RWPE1 (cell line): ENCODE results near the gene ATL2.

Source experiments
- CTCF ChIA-PET: fragments of 350-600 bp; sonication (Branson Sonifier 250); formaldehyde crosslinking; extraction: SDS; loops from one replicate; lab custom pipeline; 2021; lab: Yijun Ruan, JAX
- POLR2A ChIA-PET: fragments of 400-600 bp; formaldehyde crosslinking; extraction: SDS; loops from one replicate; lab custom pipeline; 2020; ENCODE audit warnings: antibody characterized with exemption; ENCODE audit not compliant: low non-redundant PET; lab: Yijun Ruan, JAX
- DNase-seq: peaks from one replicate; pipeline ENCODE4 v3.0.0; 2012; ENCODE audit warnings: low spot score
- H3K27ac ChIP-seq: fragments of 450-650 bp; 2 replicates; pipeline ENCODE4 v1.5.1; 2017
- CTCF ChIP-seq: fragments of 450-650 bp; conservative IDR thresholded peaks from 2 replicates; pipeline ENCODE4 v1.5.1; 2017; ENCODE audit warnings: low read depth, mild to moderate bottlenecking

The ATL2 gene

DNA sequence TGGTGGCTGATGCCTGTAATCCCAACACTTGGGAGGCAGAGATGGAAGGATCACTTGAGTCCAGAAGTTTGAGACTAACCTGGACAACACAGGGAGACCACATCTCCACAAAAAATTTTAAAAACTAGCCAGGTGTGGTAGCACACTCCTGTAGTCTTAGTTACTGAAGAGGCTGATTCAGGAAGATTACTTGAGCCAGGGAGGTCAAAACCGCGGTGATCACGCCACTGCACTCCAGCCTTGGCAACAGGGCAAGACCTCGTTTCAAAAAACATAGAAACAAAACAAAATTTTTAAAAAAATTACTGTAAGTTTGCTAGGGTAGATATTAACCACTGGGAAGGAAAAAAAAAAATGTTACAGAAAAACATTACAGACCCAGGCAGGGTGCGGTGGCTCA lies 5.8 kb downstream of the ATL2 start:
- TF ChIP-seq CTCF = no peak
- CTCF ChIA-PET = interaction anchor here (0.6 kb wide), 1 partner anchor 232 kb away, joined by 3 read pairs; the partner anchor contains the start of gene HNRNPLL
- DNase-seq = no peak
- no peak overlapping the region for H3K27ac ChIP-seq
- POLR2A ChIA-PET = no interaction called here

GRCh38 chr2:38370664-38371063 lies 6.4 kb downstream of the ATL2 start:
- H3K27ac ChIP-seq = no peak overlapping the region
- ChIA-PET CTCF (interaction anchor here (0.6 kb wide), 4 partner anchors 67 to 626 kb away, joined by 3 to 12 read pairs (median 4); partner anchors contain the start of gene HNRNPLL), POLR2A (no interaction called here)
- no peak for TF ChIP-seq CTCF
- no peak for DNase-seq

DNA sequence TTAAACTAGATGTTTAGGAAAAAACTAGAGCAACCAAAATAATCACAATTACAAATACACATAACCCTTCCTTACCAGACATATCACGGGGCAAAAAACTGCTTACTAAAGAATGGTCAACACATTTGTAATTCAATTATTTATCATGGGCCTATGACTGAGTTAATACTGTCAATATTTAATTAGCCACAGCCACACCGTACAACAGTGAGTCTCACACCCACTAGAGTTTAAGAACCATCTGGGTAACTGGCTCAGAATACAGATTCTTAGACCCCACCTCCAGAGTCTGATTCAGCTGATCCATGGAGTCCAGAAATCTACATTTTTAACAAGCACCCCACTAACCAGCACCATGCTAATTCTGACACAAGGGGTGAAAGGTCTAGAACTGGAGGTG lies 14.8 kb downstream of the ATL2 start:
- ChIA-PET POLR2A (no interaction called here), CTCF (interaction anchor here (1.0 to 1.4 kb wide), 2 partner anchors 14 to 110 kb away, joined by 3 read pairs; no protein-coding TSS in a partner anchor)
- H3K27ac ChIP-seq = no peak overlapping the region
- DNase-seq = no peak
- no peak for TF ChIP-seq CTCF

DNA sequence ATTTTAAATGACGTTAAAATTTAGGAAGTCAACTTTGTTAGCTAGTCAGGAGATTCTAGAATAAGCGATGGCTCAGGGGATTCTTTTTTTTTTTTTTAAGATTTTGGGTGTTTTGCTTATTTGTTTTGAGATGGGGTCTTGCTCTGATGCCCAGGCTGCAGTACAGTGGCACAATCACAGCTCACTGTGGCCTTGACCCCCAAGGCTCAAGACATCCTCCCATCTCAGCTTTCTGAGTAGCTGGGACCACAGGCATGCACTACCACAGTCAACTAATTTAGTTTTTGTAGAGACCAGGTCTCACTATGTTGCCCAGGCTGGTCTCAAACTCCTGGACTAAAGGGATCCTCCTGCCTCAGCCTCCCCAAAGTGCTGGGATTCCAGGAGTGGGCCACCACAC lies 16.9 kb downstream of the ATL2 start:
- CTCF ChIA-PET = interaction anchor here (0.6 to 1.2 kb wide), 2 partner anchors 148 to 1409 kb away, joined by 3 to 5 read pairs; no protein-coding TSS in a partner anchor
- POLR2A ChIA-PET = no interaction called here
- H3K27ac ChIP-seq = no peak overlapping the region
- TF ChIP-seq CTCF = no peak
- no peak for DNase-seq

- CTCF ChIA-PET = interaction anchor here (1.2 kb wide), 1 partner anchor 155 kb away, joined by 3 read pairs; no protein-coding TSS in a partner anchor
- H3K27ac ChIP-seq = no peak overlapping the region
- no peak for DNase-seq
- no peak for TF ChIP-seq CTCF
- POLR2A ChIA-PET = no interaction called here
Measured at GRCh38 chr2:38353402-38353801, 23.7 kb downstream of the ATL2 start.

- no peak for TF ChIP-seq CTCF
- POLR2A ChIA-PET = no interaction called here
- no peak overlapping the region for H3K27ac ChIP-seq
- no peak for DNase-seq
- CTCF ChIA-PET = interaction anchor here (1.2 kb wide), 1 partner anchor 156 kb away, joined by 3 read pairs; no protein-coding TSS in a partner anchor
Measured at GRCh38 chr2:38352336-38352735, 24.7 kb downstream of the ATL2 start.
